Neural crest cell (in vitro differentiated cells): Measurements from ENCODE around the gene HOXA6. TPM values are rescaled to one million over a fixed set of nuclear protein-coding genes. Genes with fewer than 3 reads are reported as not detected.
A peak's percentile ranks its signal among the peaks of the same experiment; 100 is the strongest.

Source experiments
- DNase-seq: peaks from one replicate; pipeline ENCODE4 v3.0.0; 2021; ENCODE audit warnings: low read depth, mixed read lengths, low spot score
- H3K27ac Mint-ChIP-seq: one replicate; pipeline ENCODE4 v1.8.0; 2021; ENCODE audit warnings: mild to moderate bottlenecking, mixed read lengths; ENCODE audit not compliant: unreplicated experiment
- H3K27me3 Mint-ChIP-seq: 2 replicates; pipeline ENCODE4 v1.8.0; 2021; ENCODE audit warnings: low read depth, mild to moderate bottlenecking, mixed read lengths
- H3K36me3 Mint-ChIP-seq: 2 replicates; pipeline ENCODE4 v1.8.0; 2021; ENCODE audit warnings: low read depth, mild to moderate bottlenecking, mixed read lengths
- H3K4me1 Mint-ChIP-seq: 2 replicates; pipeline ENCODE4 v1.8.0; 2021; ENCODE audit warnings: mixed read lengths
- H3K4me3 Mint-ChIP-seq: one replicate; pipeline ENCODE4 v1.8.0; 2021; ENCODE audit warnings: mild to moderate bottlenecking, mixed read lengths
- H3K9me3 Mint-ChIP-seq: 2 replicates; pipeline ENCODE4 v1.8.0; 2021; ENCODE audit warnings: mixed read lengths
- total RNA-seq: library from RNA; stranded (reverse); gene quantifications from 2 replicates; pipeline ENCODE4 v1.2.1, GENCODE V29; 2021
- TF ChIP-seq, protein P1 (sequence below): fragments of 200-600 bp; sonication (generic); conservative IDR thresholded peaks from 2 replicates; pipeline ENCODE4 v1.5.0; 2021; ENCODE audit warnings: antibody characterized with exemption, mild to moderate bottlenecking

The HOXA6 gene
- total RNA-seq, 1 donor from 2014 or later = 1.6 TPM

DNA sequence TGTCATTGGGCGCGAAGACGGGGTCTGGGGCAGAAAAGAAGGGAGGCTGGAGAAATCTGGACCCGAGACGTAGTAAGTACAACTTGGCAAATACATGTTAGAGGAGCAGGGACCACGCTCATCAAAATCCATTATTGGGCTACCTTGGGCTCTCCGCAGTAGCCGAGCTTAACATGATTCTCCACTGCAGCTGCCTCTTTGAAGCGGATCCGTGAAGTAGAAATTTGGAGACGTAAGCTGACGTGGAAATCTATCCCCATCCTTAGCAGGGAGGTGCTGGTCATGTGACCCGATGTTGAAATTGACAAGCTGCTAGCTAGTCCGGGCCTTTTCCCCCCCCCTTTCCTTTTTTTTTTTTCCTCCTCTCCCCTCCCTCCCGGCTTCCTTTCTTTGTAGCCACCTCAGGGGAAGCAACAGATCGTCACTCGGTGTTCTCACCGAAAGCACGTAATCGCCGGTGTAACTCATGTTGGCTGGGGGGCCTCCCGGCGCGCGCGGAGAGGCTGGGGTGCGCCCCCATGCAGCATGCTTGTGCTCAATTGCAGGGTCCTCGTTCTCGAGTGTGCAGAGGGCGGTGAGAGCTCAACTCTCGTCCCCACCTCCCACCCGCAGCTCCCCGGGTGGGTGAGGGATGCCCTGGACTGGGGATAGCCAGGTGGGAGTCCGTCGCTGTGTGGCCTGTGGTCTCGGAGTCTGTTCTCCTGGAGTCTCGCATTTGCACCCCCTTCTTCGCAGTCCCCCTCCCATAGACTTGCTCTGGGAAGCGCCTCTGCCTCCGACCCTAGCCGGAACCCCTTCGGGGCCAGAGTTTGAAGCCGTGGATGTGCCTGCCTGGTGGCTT lies 37.7 kb upstream of the HOXA6 start, which contains the start of gene HOXA11:
Gene HOXA11 (minus strand): TSS at position 220 of the 841 bp plus-strand sequence. CDS start 88 bp downstream, at position 132.
- TF ChIP-seq, protein P1, sequence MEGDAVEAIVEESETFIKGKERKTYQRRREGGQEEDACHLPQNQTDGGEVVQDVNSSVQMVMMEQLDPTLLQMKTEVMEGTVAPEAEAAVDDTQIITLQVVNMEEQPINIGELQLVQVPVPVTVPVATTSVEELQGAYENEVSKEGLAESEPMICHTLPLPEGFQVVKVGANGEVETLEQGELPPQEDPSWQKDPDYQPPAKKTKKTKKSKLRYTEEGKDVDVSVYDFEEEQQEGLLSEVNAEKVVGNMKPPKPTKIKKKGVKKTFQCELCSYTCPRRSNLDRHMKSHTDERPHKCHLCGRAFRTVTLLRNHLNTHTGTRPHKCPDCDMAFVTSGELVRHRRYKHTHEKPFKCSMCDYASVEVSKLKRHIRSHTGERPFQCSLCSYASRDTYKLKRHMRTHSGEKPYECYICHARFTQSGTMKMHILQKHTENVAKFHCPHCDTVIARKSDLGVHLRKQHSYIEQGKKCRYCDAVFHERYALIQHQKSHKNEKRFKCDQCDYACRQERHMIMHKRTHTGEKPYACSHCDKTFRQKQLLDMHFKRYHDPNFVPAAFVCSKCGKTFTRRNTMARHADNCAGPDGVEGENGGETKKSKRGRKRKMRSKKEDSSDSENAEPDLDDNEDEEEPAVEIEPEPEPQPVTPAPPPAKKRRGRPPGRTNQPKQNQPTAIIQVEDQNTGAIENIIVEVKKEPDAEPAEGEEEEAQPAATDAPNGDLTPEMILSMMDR = no peak
- no peak for DNase-seq
- H3K4me1 Mint-ChIP-seq = peaks cover 10% of the 10 kb centered on the region
- H3K27ac Mint-ChIP-seq = no peak within 1 kb of the TSS
- H3K27me3 Mint-ChIP-seq = peaks cover 100% of the 10 kb centered on the region
- H3K9me3 Mint-ChIP-seq = no peaks in the 10 kb centered on the region
- peak within 1 kb of the TSS; percentile 67 for H3K4me3 Mint-ChIP-seq
- peaks cover 5% of the 10 kb centered on the region for H3K36me3 Mint-ChIP-seq

DNA sequence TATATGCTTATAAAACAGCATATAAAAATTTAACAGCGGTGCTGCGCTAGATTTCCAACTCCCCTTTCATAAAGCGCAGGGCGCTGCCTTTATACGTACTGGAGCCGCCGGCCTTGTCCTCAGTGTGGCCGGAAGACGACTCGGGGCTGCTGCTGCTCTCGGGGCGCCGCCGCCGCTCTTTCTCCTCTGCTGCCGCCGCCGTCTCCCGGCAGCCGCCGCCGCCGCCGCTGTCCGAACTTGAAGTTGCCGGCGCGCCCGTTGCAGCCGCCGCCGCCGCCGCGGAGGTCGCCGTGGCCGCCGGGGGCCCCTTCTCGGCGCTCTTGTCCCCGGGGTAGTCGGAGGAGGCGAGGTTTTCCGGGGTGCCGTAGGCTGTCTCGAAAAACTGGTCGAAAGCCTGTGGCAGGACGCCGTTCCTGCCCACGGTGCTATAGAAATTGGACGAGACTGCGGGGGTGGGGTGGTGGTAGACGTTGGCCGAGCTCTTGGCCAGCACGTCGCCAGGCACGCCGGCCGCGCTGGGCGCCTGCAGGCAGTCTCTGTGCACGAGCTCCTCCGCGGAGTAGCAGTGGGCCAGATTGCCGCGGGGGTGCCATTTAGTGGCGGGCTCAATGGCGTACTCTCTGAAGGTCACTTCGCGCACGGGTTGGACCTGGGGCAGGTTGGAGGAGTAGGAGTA lies 36.9 kb upstream of the HOXA6 start:
- Mint-ChIP-seq H3K4me1 (peaks cover 10% of the 10 kb centered on the region), H3K27ac (no peak overlapping the region), H3K9me3 (no peaks in the 10 kb centered on the region), H3K4me3 (peak overlapping the region; percentile 67), H3K36me3 (peaks cover 5% of the 10 kb centered on the region), H3K27me3 (peaks cover 100% of the 10 kb centered on the region)
- no peak for DNase-seq
- TF ChIP-seq, protein P1 = no peak

DNA sequence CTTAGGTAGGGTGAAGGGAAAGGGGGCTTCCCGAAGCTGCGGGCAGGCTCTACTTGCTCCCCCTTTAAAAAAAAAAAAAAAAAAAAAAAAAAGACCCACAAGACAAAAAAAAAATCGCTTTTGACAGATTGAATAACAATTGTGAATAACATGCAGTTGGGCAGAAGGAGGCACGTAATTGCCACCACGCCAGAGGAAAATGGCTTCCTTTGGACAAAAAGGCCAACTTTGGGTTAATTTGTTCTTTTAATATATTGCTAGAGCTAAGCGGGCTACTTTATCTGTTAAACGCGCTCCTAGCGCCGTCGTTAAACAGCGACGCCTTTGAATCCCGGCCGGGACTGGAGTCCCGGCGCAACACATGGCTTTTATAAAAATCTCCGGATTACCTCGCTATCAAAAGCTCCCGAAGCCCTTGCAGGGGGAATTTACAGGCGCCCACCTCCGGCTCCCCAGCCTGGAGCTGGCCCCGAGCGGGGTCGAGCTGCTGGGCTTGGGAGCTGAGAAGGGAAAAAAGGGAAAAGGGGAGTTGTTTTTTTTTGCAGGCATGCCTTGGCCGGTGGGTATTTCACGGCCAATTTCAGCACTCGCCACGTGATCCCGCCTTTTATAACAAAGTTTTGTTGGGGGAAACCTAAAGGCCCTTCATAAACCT lies 36.2 kb upstream of the HOXA6 start:
- peak overlapping the region; percentile 67 for H3K4me3 Mint-ChIP-seq
- no peak for DNase-seq
- H3K9me3 Mint-ChIP-seq = no peaks in the 10 kb centered on the region
- peaks cover 100% of the 10 kb centered on the region for H3K27me3 Mint-ChIP-seq
- no peak overlapping the region for H3K27ac Mint-ChIP-seq
- peaks cover 5% of the 10 kb centered on the region for H3K36me3 Mint-ChIP-seq
- peaks cover 10% of the 10 kb centered on the region for H3K4me1 Mint-ChIP-seq
- TF ChIP-seq, protein P1 = no peak

DNA sequence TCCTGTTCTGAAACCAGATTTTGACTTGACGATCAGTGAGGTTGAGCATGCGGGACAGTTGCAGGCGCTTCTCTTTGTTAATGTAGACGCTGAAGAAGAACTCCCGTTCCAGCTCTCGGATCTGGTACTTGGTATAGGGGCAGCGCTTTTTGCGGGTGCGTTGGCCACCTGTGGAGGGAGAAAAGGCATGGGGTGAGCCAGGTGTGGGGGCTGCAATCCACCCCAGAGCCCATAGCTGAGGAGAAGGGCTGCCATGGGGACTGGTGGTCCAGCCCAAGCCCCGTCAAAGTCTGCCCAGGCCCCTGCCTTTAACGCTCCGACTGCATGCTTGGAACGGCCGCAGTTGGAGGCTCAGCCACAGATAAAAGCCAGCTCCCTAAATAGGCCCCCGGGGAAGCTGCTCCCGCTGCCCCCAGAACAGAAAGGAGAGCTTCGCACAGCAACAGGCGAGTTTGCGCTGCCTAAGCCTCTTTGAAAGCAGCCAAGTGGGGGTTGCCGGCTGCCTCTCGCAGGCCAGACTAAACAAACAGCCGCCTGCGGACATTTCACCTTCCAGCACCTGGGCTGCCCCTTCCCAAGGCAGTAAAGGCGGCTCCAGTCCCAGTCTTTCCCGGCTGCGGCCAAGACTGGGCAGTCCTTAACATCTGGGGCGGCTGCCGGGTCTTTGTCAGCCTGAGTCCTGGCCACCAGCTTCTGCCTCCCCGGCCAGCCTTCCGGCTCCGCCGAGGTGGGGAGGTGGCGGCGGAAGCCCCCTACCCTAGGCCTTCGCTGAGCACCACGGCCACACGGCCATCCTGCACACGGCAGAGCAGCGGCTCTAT lies 35.5 kb upstream of the HOXA6 start:
- no peak for DNase-seq
- peaks cover 5% of the 10 kb centered on the region for H3K4me1 Mint-ChIP-seq
- H3K27me3 Mint-ChIP-seq = peaks cover 100% of the 10 kb centered on the region
- peaks cover 5% of the 10 kb centered on the region for H3K36me3 Mint-ChIP-seq
- peak overlapping the region; percentile 0 for H3K4me3 Mint-ChIP-seq
- H3K27ac Mint-ChIP-seq = no peak overlapping the region
- TF ChIP-seq, protein P1 = no peak
- H3K9me3 Mint-ChIP-seq = no peaks in the 10 kb centered on the region
